ENCODE measurements around the gene ZC3H18.

ZC3H18 gene

GRCh38 chr16:88593489-88593888, 23.3 kb downstream of the ZC3H18 start:
- Histone ChIP-seq H3K27ac (replicated peaks) (no peak overlapping the region), H3K4me3 (replicated peaks; ENCODE audit: insufficient read depth, low read length) (no peak overlapping the region), H3K27me3 (ENCODE audit: insufficient read depth, poor library complexity, severe bottlenecking) (no peaks in the 10 kb centered on the region)
- no peak for DNase-seq (ENCODE audit: low read depth in 1 of 2, low spot score in 1 of 2)
- TF ChIP-seq, protein P1, sequence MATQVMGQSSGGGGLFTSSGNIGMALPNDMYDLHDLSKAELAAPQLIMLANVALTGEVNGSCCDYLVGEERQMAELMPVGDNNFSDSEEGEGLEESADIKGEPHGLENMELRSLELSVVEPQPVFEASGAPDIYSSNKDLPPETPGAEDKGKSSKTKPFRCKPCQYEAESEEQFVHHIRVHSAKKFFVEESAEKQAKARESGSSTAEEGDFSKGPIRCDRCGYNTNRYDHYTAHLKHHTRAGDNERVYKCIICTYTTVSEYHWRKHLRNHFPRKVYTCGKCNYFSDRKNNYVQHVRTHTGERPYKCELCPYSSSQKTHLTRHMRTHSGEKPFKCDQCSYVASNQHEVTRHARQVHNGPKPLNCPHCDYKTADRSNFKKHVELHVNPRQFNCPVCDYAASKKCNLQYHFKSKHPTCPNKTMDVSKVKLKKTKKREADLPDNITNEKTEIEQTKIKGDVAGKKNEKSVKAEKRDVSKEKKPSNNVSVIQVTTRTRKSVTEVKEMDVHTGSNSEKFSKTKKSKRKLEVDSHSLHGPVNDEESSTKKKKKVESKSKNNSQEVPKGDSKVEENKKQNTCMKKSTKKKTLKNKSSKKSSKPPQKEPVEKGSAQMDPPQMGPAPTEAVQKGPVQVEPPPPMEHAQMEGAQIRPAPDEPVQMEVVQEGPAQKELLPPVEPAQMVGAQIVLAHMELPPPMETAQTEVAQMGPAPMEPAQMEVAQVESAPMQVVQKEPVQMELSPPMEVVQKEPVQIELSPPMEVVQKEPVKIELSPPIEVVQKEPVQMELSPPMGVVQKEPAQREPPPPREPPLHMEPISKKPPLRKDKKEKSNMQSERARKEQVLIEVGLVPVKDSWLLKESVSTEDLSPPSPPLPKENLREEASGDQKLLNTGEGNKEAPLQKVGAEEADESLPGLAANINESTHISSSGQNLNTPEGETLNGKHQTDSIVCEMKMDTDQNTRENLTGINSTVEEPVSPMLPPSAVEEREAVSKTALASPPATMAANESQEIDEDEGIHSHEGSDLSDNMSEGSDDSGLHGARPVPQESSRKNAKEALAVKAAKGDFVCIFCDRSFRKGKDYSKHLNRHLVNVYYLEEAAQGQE (IDR thresholded peaks at IDR 0.05; ENCODE audit: insufficient replicate concordance, low read depth) = no peak
- TF ChIP-seq SPI1 (IDR thresholded peaks at IDR 0.05; ENCODE audit: borderline replicate concordance, low read depth) = no peak
- TF ChIP-seq GABPA (IDR thresholded peaks at IDR 0.05; ENCODE audit: low read depth) = no peak
- no peak for TF ChIP-seq CTCF (IDR thresholded peaks at IDR 0.05; ENCODE audit: insufficient read depth, low read length)
- TF ChIP-seq POLR2AphosphoS5 (IDR thresholded peaks at IDR 0.05; ENCODE audit: low read depth) = no peak

GRCh38 chr16:88593910-88594309, 23.7 kb downstream of the ZC3H18 start:
- Histone ChIP-seq H3K27ac (replicated peaks) (no peak overlapping the region), H3K27me3 (ENCODE audit: insufficient read depth, poor library complexity, severe bottlenecking) (no peaks in the 10 kb centered on the region), H3K4me3 (replicated peaks; ENCODE audit: insufficient read depth, low read length) (no peak overlapping the region)
- TF ChIP-seq CTCF (IDR thresholded peaks at IDR 0.05; ENCODE audit: insufficient read depth, low read length) (no peak), POLR2AphosphoS5 (IDR thresholded peaks at IDR 0.05; ENCODE audit: low read depth) (no peak), SPI1 (IDR thresholded peaks at IDR 0.05; ENCODE audit: borderline replicate concordance, low read depth) (no peak), GABPA (IDR thresholded peaks at IDR 0.05; ENCODE audit: low read depth) (no peak)
- TF ChIP-seq, protein P1 (IDR thresholded peaks at IDR 0.05; ENCODE audit: insufficient replicate concordance, low read depth) = no peak
- DNase-seq (ENCODE audit: low read depth in 1 of 2, low spot score in 1 of 2) = no peak

DNA sequence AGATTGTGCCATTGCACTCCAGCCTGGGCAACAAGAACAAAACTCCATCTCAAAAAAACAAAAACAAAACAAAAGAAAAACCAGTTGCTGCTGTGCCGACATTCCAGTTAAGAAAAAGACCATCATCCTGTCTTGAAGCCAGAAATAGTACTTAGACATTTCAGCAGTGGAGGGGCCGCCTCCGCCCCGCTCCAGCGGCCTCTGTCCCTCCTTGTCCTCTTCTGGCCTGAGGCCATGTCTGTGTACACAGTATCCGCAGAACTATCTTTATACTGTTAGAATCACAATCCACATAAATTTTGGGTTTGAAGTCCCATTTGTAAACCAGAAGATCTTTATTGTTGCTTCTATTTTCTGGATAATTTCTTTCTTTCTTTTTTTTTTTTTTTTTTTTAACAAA, 24.9 kb downstream of the ZC3H18 start:
- no peak for TF ChIP-seq CTCF (IDR thresholded peaks at IDR 0.05; ENCODE audit: insufficient read depth, low read length)
- no peak for TF ChIP-seq SPI1 (IDR thresholded peaks at IDR 0.05; ENCODE audit: borderline replicate concordance, low read depth)
- TF ChIP-seq, protein P1 (IDR thresholded peaks at IDR 0.05; ENCODE audit: insufficient replicate concordance, low read depth) = no peak
- Histone ChIP-seq H3K4me3 (replicated peaks; ENCODE audit: insufficient read depth, low read length) (no peak overlapping the region), H3K27ac (replicated peaks) (no peak overlapping the region), H3K27me3 (ENCODE audit: insufficient read depth, poor library complexity, severe bottlenecking) (no peaks in the 10 kb centered on the region)
- no peak for DNase-seq (ENCODE audit: low read depth in 1 of 2, low spot score in 1 of 2)

All from HL-60 (cell line).